Gastrocnemius medialis (tissue), 4 donors: ENCODE results near the gene PPM1D. TPM values are rescaled to one million over a fixed set of nuclear protein-coding genes. Genes with fewer than 3 reads are reported as not detected.
A peak's percentile ranks its signal among the peaks of the same experiment; 100 is the strongest.

Experiments
- ATAC-seq, 2 donors: fragments of 150-250 bp; one replicate each; pipeline ENCODE4 v1.9.1; 2016
- DNase-seq, 2 donors: peaks; one replicate each; pipeline ENCODE4 v3.0.0-alpha.2; 2019
- H3K27ac ChIP-seq, 4 donors: fragments of 200-600 bp; sonication (generic); 1 replicate in 1 of 4; 2 replicates in 3 of 4; pipeline ENCODE4 v1.5.1; 2016 to 2018; ENCODE audit warnings: mild to moderate bottlenecking in 2 of 4, moderate library complexity in 1 of 4
- H3K27me3 ChIP-seq, 3 donors: fragments of 200-600 bp; sonication (generic) in 2 of 3; 1 replicate in 1 of 3; 2 replicates in 2 of 3; pipeline versions ENCODE4 v1.5.1 to v1.6.0; 2016 to 2019; ENCODE audit warnings: mild to moderate bottlenecking in 1 of 3, moderate library complexity in 1 of 3
- H3K36me3 ChIP-seq, 2 donors: fragments of 200-600 bp; sonication (generic) in 1 of 2; one replicate each; pipeline ENCODE4 v1.5.1; 2017 to 2018
- H3K4me1 ChIP-seq, 2 donors: fragments of 200-600 bp; sonication (generic) in 1 of 2; one replicate each; pipeline ENCODE4 v1.5.1; 2016 to 2017; ENCODE audit warnings: mild to moderate bottlenecking in 2 of 2
- H3K4me3 ChIP-seq, 4 donors: fragments of 200-600 bp; sonication (generic) in 3 of 4; 1 replicate in 1 of 4; 2 replicates in 3 of 4; pipeline ENCODE4 v1.5.1; 2016 to 2019; ENCODE audit warnings: mild to moderate bottlenecking in 2 of 4
- H3K9me3 ChIP-seq, 3 donors: fragments of 200-600 bp; sonication (generic) in 2 of 3; 1 replicate in 1 of 3; 2 replicates in 2 of 3; pipeline ENCODE4 v1.5.1; 2016 to 2019
- CTCF ChIP-seq, 5 experiments: fragments of 450-650 bp in 3 of 5; fragments of 200-600 bp in 2 of 5; sonication (generic) in 2 of 5; IDR thresholded peaks in 4 of 5; conservative IDR thresholded peaks in 1 of 5; 1 replicate in 4 of 5; 2 replicates in 1 of 5; pipeline ENCODE4 v1.5.1; 2016 to 2019; ENCODE audit warnings: antibody characterized with exemption in 5 of 5, mild to moderate bottlenecking in 3 of 5, moderate library complexity in 3 of 5
- POLR2A ChIP-seq, 2 donors: fragments of 450-650 bp; IDR thresholded peaks; one replicate each; pipeline ENCODE4 v1.6.1; 2017; ENCODE audit warnings: antibody characterized with exemption in 2 of 2, mild to moderate bottlenecking in 2 of 2, moderate library complexity in 2 of 2
- in situ Hi-C, 4 donors: fragments of 200-750 bp; cut with MboI; loops; one replicate each; pipeline versions ENCODE4 v1.15.0 to v1.8.0; 2017; ENCODE audit warnings: low sequenced_read_pairs in 4 of 4
- intact Hi-C: fragments of 100-400 bp; cut with DNase I; formaldehyde crosslinking; loops from one replicate; pipeline ENCODE4 v1.15.1; 2023; ENCODE audit warnings: low total_unique reads
- total RNA-seq, 4 donors: library from RNA; depleted of rRNA; stranded (reverse); fragments of >200 nt; gene quantifications; one replicate each; pipeline versions ENCODE4 v1.1.0 to v1.2.3, GENCODE V29; 2016

PPM1D gene
- total RNA-seq, 4 donors from 2014 or later, result 4.6 to 11.4 (median 9.2) TPM

GRCh38 chr17:60579551-60579950 lies 20.4 kb upstream of the PPM1D start:
- TF ChIP-seq CTCF (IDR thresholded peaks at IDR 0.05 in 4 of 5, conservative IDR thresholded peaks at IDR 0.05 in 1 of 5), result no peak
- TF ChIP-seq POLR2A (IDR thresholded peaks at IDR 0.05), result no peak
- ATAC-seq, result no peak
- DNase-seq, result no peak
- Histone ChIP-seq H3K36me3 (no peaks in the 10 kb centered on the region), H3K27ac (no peak overlapping the region), H3K4me1 (peaks cover 0 to 6% of the 10 kb centered on the region in 2 donors), H3K27me3 (no peaks in the 10 kb centered on the region), H3K9me3 (no peaks in the 10 kb centered on the region), H3K4me3 (no peak overlapping the region)
- in situ Hi-C loops (loop anchor here in 2 of 4 donors (5.0 to 10.0 kb wide), 3 partner anchors 55 to 63 kb away; partner anchors contain the start of gene APPBP2 (in 1 of the 2)), intact Hi-C loops (no loop called here)

- ATAC-seq (no peak), DNase-seq (no peak)
- Histone ChIP-seq H3K36me3 (no peaks in the 10 kb centered on the region), H3K27me3 (no peaks in the 10 kb centered on the region), H3K9me3 (no peaks in the 10 kb centered on the region), H3K4me3 (no peak overlapping the region), H3K4me1 (no peaks in the 10 kb centered on the region), H3K27ac (no peak overlapping the region)
- intact Hi-C loops (no loop called here), in situ Hi-C loops (loop anchor here in 1 of 4 donors (10.0 kb wide), 1 partner anchor 52 kb away; no protein-coding TSS in a partner anchor)
- no peak for TF ChIP-seq POLR2A (IDR thresholded peaks at IDR 0.05)
- TF ChIP-seq CTCF (IDR thresholded peaks at IDR 0.05 in 4 of 5, conservative IDR thresholded peaks at IDR 0.05 in 1 of 5), result no peak
These were observed 17.0 kb upstream of the PPM1D start for GRCh38 chr17:60583008-60583407.

GRCh38 chr17:60585887-60586286 lies 14.1 kb upstream of the PPM1D start:
- Histone ChIP-seq H3K4me1 (no peaks in the 10 kb centered on the region), H3K27ac (no peak overlapping the region), H3K36me3 (no peaks in the 10 kb centered on the region), H3K4me3 (no peak overlapping the region), H3K27me3 (no peaks in the 10 kb centered on the region), H3K9me3 (no peaks in the 10 kb centered on the region)
- intact Hi-C loops, result no loop called here
- DNase-seq, result no peak
- in situ Hi-C loops, result loop anchor here in 1 of 4 donors (10.0 kb wide), 1 partner anchor 49 kb away; no protein-coding TSS in a partner anchor
- no peak for TF ChIP-seq CTCF (IDR thresholded peaks at IDR 0.05 in 4 of 5, conservative IDR thresholded peaks at IDR 0.05 in 1 of 5)
- no peak for TF ChIP-seq POLR2A (IDR thresholded peaks at IDR 0.05)
- no peak for ATAC-seq

- H3K9me3 ChIP-seq, result no peaks in the 10 kb centered on the region
- H3K27me3 ChIP-seq, result no peaks in the 10 kb centered on the region
- TF ChIP-seq CTCF (IDR thresholded peaks at IDR 0.05 in 4 of 5, conservative IDR thresholded peaks at IDR 0.05 in 1 of 5) (peak in 1 of 5 experiments; percentile 32), POLR2A (IDR thresholded peaks at IDR 0.05) (no peak)
- no peak for ATAC-seq
- no peaks in the 10 kb centered on the region for H3K4me1 ChIP-seq
- H3K4me3 ChIP-seq, result no peak overlapping the region
- H3K36me3 ChIP-seq, result no peaks in the 10 kb centered on the region
- DNase-seq, result no peak
- H3K27ac ChIP-seq, result no peak overlapping the region
- intact Hi-C loops (no loop called here), in situ Hi-C loops (loop anchor here in 1 of 4 donors (10.0 kb wide), 1 partner anchor 48 kb away; no protein-coding TSS in a partner anchor)
These were observed 13.6 kb upstream of the PPM1D start for GRCh38 chr17:60586288-60586974.
